ENCODE results near the gene BLOC1S1.

Gene BLOC1S1

DNA sequence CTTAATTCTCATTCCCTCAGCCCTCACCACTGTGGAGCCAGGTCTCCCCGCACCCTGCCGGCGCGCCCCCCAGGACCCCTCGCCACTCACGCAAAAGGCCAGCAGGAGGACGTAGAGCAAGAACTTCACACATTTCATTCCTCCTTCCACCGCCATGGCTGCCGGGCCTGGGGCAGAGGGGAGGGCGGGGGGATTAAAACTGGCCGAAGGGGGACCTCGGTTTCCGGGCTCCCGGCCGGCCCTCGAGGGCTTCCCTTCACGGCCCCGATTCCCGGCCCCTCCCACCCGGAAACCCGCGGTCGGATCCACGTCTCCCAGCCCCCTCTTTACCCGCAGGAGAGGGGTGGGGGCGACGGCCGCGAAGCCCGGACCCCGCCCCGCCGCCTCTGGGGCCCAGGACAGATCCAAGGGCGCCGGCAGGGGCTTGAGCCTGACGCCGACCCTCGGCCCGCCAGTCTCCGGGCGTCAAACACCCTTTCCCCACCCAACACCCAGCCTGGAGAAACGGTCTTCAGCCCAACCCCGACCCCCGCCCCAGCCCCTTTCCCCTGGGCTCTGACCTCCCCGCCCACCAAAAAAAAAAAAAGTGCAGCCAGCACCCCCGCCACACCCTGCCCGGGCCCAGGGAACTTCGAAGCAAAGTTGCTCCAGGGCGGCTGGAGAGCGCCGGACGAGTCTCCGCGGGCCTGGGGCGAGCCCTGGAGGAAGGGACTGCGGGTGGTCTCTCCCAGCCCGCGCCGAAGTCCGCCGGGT, 12.5 kb downstream of the BLOC1S1 start:
- no peak for DNase-seq (ENCODE audit: low spot score)

DNA sequence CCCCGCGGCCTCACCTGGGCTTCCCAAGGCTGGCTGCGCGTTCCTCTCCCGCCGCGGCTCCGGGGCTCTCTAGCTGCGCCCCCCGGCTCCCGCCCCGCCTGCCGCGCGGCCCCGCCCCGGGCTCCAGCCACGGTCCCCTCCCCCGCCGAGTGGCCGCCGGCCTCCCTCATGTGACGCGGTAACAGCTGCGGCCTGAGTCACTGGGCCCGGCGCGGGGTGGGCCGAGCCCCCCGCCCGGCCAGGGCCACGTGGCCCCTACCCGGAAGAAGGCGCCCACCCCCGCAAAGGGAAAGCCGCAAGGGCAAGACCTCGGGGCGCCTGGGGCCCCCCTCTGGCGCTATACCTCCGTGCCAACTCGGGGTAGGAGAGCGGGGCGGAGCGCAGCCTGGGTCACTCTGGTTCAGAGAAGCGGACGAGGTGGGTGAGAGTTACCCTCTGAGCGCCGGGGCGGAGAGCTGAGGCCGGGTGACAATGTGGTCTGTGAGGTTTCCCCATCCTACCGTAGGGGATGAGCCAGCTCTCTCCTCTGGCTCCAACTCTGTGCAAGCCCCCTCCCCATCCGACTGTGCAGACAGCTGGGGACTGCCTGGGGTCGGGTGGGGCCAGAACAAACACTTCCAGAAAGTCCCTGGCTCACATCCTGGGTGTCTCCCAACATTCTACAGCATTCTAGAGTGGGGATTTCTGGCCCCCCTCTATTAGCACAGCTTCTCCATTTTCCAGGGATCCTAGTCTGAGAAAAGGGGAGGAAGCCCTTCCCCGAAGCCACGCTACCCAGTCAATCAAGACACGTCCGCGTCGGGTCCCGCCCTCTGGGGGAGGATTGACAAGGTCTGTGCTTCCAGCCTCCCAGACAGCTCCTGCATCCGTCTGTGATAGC, 13.3 kb downstream of the BLOC1S1 start, which contains the start of gene CD63:
TSS of gene CD63 (minus strand) at position 71 of the 880 bp plus-strand sequence. CDS start 668 bp downstream, outside the sequence.
- DNase-seq (ENCODE audit: low spot score), result peak; percentile 97

DNA sequence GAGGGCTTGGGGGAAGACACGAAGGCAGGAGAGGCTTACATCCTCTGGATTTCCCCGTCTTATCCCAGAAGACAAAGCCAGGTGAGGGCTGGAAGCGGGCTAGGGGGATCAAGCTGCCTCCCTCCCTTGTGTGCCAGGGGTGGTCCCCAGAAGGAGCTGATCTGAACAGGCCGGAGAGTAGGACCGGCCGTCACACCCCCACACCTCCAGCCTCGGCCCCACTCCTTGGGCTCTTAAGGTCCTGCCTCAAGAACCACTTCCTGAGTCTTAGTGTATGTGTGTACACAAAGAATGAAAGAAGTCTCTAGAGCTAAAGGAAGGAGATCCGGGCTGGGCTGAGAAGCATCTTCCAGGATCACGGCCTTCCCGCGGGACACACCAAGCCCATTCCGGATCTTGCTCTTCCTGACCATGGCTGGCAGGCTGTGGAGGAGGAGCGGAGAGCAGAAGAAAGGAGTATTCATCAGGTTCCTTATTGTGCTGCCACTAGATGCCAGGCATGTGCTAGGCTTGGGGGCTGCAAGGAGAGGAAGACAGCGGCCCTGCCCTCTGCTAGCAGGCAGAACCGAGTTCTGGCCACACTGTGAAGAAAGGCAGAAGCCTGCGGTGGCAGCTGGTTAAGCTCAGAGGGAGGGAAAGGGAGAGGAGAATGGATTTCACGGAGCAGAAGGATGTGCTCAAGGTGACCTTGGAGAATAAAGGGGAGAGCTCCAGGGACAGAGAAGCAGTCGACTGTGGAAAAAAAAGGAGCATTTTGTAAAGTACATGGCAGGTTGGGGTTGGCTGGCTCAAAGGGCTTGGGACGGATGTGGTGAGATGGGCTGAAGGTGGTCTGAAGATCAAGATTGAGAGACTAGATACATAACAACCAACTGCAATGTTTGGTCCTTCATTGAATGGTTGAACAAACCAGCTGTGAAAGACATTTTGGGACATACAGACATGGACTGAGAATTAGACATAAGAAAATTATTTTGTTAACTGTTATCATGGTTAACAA, 14.3 kb downstream of the BLOC1S1 start:
- no peak for DNase-seq (ENCODE audit: low spot score)

DNA sequence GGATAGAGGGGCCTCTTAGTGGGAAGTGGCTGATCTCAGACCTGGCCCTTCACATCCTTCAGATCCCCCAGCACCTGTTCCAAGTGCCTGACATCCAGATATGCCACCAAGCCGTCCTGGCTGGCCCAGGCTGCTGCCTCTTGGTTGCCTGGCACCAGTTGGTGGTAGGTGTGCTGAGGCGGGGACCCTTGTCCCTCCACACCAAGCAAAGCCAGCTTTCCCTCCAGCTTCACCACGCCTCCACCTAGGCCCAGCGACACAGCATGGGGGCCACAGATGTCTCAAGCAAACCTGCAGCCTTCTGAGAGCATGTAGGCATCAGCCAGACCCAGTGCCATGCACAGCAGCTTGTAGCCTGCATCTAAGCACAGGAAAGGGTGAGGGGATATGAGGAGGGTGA, 16.4 kb downstream of the BLOC1S1 start:
- no peak for DNase-seq (ENCODE audit: low spot score)

DNA sequence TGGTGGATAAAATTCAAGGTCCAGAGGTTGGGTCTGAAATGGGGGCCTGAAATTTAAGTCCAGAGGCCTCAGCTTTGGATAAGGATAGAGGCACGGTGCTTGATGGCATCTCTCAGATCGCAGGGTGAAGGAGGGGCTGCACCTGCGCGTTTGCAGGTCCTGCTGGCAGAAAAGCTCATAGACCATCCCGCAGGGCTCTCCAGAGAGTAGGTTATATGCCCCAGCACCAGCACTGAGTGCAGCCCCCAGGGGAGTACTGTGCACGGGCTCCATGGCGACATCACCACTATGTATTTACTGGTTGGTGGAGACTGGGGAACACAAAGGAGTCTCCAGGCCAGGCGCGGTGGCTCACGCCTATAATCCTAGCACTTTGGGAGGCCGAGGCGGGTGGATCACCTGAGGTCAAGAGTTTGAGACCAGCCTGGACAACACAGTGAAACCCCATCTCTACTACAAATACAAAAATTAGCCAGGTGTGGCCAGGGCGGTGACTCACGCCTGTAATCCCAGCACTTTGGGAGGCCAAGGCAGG, 17.2 kb downstream of the BLOC1S1 start:
- DNase-seq (ENCODE audit: low spot score), result no peak

DNA sequence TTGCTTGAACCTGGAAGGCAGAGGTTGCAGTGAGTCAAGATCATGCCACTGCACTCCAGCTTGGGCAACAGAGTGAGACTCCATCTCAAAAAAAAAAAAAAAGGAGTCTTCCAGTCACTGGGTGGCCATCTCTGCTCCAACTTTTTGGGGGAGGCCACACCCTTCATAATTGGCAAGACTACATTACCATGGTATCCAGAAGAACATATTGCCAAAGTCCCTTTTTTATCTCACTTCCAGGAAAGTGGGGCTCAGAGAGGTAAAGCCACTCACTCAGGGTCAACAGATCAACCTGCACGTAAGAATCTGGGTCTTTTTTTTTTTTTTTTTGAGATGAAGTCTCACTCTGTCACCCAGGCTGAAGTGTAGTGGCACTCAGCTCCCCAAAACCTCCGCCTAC, 18.0 kb downstream of the BLOC1S1 start:
- no peak for DNase-seq (ENCODE audit: low spot score)

DNA sequence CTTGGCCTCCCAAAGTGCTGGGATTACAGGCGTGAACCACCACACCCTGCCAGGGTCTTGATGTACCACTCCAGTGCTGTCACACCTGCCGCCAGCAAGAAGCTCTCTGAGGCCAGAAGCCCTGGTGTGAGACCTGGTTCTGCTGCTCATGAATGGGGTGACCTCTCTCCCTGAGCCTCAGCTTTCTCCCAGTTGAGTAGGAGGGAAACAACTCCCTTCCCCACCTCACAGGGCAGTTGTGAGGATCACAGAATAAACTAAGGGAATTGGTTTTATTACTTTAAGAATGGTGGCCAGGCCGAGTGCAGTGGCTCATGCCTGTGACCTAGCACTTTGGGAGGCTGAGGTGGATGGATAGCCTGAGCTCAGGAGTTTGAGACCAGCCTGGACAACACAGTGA, 18.7 kb downstream of the BLOC1S1 start:
- no peak for DNase-seq (ENCODE audit: low spot score)

DNA sequence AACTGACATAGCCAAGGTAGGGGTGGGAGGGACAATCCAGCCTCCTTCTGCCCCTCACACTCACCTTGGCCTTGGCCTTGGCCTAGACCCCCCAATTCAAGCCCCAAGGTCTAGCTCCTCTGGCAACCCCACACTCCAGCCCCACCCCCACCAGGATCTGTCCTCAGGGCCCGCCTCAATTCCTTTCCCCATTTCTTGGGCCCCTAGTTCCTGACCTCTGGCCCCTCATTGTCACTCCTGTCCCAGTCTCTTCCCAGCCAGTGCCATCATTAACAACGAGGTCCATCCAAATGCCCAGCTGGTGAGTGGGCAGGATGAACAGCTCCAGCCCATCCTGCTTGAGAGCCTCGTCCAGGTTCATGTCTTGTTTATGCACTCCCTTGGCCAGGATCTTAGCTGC, 20.2 kb downstream of the BLOC1S1 start:
- DNase-seq (ENCODE audit: low spot score), result no peak

DNA sequence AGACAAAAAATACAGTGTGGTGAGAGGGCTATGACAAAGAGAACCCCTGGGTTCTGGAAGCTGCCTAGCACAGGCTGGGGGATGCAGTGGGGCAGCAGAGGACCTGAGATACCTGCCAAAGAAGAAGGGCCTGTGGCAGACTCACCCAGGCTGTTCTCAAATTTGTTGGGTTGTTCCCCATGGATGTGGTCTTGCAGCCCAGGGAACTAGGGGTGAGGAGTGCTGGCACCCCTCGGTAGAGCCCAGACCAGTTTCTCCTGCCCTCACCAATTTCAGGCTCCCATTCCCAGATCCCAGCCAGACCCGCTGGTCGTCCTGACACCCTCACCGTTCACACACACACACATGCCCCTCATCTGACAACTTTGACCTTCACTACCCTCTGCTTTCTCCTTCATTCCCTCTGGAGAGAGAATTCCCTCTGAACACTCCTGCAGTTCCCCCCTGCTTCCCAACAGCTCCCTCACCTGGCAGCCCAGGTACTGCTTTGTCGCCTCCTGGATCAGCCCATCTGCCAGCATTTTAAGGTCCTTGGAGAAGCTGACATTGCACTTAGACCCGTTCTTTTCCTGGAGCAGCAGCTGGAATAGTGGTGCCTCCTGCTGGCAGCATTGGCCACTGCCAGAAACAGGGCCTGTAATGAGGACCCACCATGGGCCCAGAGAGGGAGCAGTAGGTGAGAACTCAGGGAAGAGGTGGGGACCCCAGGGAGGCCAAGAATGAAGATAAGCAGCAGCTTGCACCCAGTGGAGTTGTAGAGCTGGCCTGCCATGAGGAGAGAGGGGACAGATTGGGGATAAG, 21.1 kb downstream of the BLOC1S1 start:
- DNase-seq (ENCODE audit: low spot score), result peak; percentile 74

DNA sequence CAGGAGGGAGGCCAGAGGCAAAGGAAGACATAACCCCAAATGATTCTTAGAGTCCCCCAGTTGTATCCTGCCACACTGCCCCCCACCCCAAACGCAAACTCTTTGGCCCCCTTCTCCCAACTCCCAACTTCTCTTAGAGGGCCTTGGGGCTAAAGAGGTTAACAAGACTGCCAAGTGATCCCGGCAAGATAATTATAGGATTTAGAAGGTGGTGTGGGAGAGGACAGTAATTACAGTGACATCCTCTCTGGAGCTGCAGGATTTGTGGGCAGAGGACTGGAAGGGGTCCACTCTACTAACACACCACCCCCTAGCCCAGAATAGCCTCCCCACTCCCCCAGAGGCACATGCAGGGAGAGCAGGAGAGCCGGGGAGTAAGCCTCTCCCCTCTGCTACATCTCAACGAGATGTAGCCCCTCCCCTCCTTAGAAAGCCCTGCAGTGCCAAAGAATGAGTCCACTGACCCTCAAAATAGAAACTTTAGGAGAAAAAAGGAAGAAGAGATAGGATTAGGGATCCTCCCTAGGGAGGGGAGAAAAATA, 21.8 kb downstream of the BLOC1S1 start:
- no peak for DNase-seq (ENCODE audit: low spot score)

DNA sequence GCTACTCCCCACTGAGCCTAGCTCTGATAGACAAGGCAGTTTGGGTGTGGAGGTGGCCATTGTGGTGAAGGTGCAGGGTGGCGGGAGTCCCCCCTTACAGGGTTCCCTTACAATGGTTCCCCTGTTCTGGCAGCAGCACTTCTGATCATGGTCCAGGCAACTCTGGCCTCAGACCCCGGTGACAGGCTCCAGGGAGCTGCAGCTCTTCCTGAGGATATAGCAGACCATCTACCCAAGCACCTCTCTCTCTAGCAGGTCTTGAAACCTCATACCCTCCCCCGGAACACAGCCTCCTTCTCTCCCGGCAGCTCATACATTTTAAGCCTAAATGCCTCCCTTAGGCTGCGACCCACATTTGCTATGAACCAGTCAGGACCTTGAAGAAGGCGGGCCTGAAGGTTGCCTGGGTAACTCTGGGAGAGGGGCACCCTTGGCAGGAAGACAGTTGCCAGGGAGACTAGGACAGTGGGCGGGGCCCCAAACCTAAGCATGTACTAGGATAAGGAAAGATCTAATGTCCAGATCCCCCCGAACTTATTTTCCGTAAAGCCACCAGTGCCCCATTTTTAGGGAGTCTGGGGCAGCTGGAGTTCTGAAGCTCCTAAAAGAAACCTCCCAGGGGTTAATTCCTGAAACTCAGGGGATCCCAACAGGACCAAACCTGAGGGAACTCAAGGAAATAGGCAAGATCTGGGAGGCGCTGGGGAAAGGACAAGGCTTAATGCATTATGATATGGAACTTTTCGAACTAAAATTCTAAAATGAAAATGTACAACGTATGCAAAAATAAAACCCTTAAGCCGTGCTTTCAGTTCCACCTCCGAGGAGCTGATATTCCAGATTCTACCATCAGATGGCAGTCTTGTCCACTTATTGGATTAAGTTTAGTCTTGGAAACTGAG, 22.5 kb downstream of the BLOC1S1 start:
- DNase-seq (ENCODE audit: low spot score), result peak; percentile 71

DNA sequence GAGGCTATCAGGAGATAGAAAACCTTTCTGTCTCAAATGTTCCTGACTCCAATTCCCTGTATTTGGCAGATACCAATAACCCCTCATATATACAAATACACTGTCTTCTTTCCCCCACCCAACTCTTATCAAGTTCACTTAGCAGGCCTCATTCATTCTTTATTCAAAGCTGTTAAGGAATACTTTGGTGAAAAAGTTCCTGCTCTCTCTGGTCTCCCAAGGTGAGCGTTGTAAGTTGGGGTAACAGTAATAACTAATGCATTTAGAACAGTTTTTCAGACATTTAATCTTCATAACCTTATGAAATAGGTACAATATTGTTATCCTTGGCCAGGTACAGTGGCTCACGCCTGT, 23.2 kb downstream of the BLOC1S1 start:
- no peak for DNase-seq (ENCODE audit: low spot score)

DNA sequence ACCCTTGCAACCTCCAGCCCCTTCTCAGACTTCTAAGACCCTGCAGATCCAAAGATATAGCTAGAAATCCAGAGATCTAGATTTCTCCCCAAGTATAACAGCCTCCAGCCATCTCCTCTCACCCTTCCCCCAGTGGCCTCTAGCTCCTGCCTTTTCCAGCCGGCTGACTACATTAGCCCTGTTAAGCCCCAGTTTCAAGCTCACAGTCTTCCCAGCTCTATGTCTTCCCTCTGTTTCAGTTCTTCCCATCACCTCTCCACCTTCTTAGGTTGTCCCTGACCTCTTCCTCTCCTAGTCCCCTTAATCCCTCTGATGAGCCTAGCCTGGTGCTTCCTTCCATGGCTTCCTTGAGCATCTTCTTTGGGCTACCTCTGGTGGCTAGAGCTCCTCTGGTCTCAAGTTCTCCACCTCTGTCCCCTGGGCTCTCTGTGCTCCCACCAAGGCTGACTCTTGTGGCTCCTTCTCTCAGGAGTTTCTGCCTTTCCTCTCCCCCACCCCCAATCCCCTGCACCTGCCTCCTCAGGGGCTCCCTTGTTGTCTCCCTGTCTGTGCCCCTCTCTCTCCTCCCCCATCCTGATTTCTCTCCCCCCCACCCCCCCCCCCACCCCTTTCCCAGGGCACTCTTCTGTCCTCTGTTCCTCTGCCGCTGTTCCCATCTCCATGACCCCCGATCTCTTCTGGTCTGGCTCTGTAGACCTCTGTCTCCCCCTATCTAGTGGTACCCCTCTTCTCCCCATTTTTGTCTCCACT, 26.3 kb downstream of the BLOC1S1 start:
- no peak for DNase-seq (ENCODE audit: low spot score)

DNA sequence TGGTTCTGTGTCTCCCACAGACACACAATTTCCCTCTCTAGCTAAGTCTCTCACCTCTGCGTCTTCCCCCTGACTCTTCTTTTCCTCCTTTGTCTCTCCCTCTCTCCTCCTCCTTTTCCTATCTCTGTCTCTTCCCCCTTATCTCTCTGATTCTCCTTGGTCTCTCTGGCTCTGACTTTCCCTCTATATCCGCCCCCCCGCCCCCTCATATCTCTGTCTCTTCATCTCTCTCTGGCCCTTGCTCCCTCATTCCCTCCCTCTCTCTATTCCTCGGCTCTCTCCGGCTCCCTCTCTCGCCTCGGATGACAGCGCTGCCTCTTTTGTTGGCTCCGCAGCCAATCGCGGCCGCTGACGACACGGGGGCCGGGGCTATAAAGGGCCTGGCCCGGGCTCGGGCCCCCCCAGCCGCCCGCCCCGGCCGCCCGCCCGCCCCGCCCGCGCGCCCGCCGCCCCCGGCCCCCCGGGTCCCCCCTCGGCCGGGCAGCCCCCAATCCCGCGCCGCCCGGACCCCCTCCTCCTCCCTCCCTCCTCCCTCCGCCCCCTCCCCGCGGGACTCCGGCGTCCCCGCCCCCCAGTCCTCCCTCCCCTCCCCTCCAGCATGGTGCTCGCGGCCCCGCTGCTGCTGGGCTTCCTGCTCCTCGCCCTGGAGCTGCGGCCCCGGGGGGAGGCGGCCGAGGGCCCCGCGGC, 27.0 kb downstream of the BLOC1S1 start, which contains the start of gene GDF11:
TSS of gene GDF11 (plus strand) at position 404 of the 687 bp plus-strand sequence. CDS start at position 599, 195 bp downstream.
- DNase-seq (ENCODE audit: low spot score), result peak; percentile 89

DNA sequence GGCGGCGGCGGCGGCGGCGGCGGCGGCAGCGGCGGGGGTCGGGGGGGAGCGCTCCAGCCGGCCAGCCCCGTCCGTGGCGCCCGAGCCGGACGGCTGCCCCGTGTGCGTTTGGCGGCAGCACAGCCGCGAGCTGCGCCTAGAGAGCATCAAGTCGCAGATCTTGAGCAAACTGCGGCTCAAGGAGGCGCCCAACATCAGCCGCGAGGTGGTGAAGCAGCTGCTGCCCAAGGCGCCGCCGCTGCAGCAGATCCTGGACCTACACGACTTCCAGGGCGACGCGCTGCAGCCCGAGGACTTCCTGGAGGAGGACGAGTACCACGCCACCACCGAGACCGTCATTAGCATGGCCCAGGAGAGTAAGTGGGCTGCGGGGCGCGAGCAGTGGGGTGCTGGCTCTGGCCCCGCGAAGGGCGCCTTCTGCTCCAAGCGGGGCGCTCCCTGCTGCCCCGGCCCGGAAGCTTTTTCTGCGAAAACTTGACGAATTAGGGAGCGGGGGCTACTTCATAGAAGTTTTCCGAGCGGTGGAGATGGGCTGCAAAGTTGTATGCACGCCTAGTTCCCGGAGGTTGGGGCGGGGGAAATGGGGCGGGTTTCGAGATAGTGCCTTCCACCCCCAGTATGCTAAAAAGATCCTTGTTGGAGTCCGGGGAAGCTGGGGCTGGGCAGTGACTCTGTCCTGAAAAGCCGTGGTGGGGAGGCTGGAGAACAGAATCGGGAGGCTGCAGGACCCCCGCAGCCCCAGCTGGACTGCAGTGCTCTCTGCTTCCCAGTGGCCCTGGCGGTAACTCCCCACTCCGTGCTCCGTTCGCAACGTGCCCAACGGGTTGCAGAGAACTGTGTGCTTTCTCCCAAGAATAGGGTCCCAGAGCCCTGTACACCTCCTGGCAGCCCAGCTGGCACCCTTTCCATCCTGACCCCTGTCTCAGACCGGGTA, 27.8 kb downstream of the BLOC1S1 start:
- DNase-seq (ENCODE audit: low spot score), result peak; percentile 70

DNA sequence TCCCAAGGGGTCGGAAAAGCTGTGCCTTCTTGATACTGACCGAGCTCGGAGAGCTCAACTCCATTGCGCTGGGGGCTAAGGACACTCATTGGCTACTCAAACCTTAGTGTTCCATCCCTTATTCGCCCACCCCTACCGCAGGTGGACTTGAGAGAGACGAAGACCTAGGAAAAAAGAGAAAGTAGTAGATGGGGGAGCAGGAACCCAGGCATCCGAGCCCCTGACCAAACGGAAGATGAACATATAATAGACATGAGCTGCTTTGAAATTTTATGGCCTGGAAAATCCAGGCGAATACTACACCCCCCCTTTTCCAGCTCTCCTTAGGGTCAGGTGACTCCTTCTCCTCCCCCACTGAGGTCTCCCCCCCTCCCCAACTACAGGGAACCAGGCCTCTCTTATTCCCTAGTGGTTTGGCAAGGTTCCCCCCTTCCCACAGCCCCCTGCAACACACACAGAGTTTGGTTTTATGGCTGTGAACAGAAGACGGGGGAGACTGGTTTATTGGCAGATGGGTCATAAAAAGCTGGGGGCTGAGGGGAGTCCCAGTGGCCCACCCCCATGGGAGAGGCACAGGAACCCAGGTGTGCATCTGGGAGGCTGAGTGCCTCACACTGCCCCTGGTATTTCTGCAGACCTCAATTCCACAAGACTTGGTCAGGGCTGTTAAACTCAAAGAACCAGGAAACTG, 28.6 kb downstream of the BLOC1S1 start:
- no peak for DNase-seq (ENCODE audit: low spot score)
